Stimulated activated CD8-positive, alpha-beta memory T cell treated with anti-CD3 and anti-CD28 coated beads, Interleukin-15, amount 100 ng/mL, for 1 hour (primary cell): ENCODE results near the gene TSEN34.
"Not testable (repeated sequence)": the region's sequence is repeated elsewhere in the genome, so short reads cannot be mapped to it uniquely, and the experiment has no call there.

Experiments
- DNase-seq: peaks from one replicate; pipeline ENCODE4 v3.0.0-alpha.2; 2020; ENCODE audit warnings: low read depth

The TSEN34 gene

DNA sequence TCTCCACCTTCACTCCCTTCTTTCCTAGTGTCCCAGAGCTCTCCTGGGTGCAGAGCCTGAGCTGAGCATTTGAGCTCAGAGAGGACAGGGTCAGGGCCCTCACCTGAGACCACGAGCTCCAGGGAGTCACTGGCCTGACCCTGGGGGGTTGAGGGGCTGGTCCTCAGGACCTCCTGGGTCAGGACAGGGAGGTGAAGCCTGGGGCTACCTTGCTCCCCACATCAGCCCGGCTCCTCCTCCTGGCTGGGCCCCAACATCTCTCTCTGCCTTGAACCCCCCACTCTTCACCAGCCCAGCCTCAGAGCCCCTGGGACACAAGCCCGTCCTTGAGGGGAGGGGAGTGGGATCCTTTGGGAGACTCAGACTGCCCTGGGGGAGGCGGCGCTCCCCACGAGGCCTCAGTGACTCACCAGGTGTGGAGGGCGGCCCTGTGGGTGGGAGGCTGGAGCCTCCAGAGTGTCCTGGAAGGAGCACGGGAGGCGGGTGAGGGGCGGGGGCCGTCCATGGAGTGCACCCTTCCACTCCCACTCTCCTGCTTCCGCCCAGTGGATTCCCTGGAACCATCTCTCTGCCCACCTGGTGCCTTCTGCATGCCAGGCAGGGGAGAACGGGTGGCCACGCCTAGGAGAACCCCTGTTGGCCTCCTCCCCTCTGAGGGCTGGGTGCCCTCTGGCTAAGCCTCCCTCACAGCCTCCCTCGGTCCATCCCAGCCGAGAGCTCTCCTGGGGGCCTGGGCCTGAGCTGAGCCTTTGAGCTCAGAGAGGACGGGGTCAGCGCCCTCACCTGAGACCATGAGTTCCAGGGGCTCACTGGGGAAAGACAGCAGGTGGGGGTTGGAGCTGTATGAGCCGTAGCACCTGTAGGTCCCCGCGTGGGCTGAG, 48.6 kb downstream of the TSEN34 start:
- not testable (repeated sequence) for DNase-seq

DNA sequence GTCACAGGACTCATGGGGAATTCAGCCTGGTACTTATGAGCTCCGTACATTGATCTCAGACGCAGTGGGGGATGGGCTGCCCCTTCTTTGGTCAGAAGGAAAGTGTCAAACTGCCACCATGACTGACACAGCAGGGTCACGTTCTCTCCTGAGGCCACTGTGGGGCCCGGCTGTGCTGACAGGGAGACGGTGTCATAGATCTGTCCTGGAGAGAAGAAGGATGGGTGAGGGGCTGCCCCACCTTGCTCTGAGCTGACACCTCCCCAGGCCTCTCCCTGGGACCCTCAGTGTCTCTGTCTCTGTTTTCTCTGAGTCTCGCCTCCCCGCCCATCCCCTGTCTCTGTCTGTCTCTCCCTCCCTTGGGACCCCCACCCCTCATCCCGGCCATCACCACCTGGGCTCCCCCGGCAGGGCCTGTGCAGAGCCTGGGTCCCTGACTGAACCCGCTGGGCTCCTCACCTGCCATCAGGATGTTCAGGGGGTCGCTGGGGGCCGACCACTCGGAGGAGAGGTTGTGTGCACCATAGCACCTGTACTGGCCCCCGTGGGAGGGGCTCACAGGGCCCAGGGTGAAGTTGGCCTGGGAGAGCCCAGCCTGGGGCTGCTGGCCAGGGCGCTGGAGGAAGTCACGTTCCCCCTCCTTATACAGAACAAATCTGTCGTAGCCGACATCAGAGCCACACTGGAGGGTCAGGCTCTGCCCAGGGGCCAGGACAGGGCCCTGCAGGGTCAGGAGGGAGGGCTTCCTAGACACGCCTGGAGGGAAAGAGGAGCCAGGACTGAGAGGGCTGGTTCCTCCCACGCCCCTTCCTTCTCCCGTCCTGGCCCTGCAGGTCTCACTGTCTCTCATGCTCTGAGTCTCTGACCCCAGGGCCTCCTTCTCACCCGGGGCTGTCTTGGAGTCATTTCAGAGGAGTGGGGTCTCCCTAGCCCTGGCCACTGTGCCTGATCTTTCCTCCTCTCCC, 49.5 kb downstream of the TSEN34 start:
- DNase-seq: not testable (repeated sequence)

DNA sequence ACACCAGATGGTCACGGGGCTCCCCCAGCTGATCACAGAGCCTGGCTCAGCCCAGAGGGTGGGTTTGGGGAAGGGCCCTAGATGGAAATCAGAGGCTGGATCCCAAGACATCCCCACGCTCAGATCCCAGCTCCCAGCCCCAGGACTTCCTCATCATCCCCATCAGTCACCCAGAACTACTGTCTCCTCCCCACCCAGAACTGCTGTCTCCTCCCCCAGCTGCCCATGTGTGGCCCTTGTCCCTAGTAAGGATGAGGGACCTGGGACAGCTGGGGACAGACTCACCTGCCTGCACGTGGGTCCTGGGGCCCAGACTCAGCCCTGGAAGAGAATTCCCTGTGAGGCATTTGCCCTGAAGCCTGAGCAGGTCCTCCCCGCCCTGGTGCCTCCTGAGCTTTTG, 51.1 kb downstream of the TSEN34 start:
- not testable (repeated sequence) for DNase-seq

DNA sequence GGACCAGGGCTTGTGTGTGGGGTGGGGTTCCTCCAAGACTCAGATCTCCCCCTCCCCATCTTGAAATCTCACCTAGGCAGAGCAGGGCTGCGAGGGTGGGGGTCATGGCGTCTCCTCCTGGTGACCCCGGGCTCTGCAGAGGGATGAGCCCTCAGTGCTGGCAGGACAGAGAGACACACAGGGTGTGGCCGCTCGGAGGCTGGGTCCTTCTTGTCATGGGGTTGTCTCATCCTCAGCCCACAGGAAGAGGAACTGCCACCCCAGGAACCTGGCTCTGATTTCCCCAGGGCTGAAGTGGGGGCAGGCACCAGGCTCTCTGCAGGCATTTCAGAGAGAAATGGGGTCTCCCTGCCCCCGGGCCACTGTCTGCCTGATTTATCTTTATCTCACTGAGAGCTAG, 51.5 kb downstream of the TSEN34 start, which contains the start of gene LILRA6:
TSS of gene LILRA6 (minus strand) at position 145 of the 400 bp plus-strand sequence.
- DNase-seq: not testable (repeated sequence)

DNA sequence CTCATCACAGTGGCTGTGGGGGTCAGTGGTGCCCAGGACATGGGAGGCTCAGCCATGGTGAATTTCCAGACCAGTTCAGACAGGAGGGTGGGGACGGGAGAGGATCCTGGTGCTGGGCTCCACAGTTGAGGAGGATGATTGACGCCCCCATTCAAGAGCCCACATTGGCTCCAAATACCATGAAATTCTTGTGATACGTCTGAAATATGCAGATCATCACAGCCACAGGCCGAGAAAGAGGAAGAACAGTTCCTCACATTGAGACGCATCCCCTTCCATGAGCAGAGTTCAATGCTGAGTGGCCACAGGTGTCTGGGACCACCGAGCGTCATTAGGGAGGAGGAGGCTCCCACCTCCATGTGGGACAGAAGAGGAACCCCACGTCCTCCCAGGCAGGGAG, 52.7 kb downstream of the TSEN34 start:
- DNase-seq: not testable (repeated sequence)
